Measurements from ENCODE around the gene BAD.

The BAD gene

GRCh38 chr11:64235437-64236161, 48.9 kb downstream of the BAD start:
- TF ChIP-seq FOXP2 (optimal IDR thresholded peaks at IDR 0.05; ENCODE audit: borderline replicate concordance, extremely low read depth, extremely low read length, insufficient read depth), result no peak
- TF ChIP-seq POLR2AphosphoS5 (IDR thresholded peaks at IDR 0.05; ENCODE audit: low read depth, low read length), result no peak

DNA sequence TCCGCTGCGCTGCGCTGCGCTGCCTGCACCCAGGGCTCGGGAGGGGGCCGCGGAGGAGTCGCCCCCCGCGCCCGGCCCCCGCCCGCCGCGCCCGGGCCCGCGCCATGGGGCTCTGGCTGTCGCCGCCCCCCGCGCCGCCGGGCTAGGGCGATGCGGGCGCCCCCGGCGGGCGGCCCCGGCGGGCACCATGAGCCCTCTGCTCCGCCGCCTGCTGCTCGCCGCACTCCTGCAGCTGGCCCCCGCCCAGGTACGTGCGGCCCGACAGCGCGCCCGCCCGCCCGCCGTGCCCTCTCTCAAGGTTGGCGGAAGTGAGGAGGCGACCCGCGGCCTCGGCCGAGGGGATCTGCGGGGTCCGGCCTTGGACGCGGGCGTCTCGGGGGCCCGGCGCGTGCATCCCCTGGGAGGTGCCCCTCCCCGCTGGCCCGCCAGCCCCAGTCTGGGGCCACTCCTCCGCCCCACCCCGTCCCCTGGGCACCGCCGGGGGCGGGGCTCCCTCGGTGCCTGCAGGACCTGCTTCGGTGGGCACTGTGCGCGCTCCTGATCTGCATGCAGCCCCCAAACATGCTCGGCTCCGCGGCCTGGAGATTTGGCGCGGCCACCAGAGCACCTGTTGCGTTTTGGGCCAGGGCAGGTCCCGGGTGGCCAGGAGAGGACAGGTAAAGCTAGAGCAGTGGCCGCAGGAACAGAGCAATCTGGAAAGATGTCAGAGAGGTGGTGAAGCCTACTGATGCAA, 49.7 kb downstream of the BAD start:
- TF ChIP-seq, protein P1, sequence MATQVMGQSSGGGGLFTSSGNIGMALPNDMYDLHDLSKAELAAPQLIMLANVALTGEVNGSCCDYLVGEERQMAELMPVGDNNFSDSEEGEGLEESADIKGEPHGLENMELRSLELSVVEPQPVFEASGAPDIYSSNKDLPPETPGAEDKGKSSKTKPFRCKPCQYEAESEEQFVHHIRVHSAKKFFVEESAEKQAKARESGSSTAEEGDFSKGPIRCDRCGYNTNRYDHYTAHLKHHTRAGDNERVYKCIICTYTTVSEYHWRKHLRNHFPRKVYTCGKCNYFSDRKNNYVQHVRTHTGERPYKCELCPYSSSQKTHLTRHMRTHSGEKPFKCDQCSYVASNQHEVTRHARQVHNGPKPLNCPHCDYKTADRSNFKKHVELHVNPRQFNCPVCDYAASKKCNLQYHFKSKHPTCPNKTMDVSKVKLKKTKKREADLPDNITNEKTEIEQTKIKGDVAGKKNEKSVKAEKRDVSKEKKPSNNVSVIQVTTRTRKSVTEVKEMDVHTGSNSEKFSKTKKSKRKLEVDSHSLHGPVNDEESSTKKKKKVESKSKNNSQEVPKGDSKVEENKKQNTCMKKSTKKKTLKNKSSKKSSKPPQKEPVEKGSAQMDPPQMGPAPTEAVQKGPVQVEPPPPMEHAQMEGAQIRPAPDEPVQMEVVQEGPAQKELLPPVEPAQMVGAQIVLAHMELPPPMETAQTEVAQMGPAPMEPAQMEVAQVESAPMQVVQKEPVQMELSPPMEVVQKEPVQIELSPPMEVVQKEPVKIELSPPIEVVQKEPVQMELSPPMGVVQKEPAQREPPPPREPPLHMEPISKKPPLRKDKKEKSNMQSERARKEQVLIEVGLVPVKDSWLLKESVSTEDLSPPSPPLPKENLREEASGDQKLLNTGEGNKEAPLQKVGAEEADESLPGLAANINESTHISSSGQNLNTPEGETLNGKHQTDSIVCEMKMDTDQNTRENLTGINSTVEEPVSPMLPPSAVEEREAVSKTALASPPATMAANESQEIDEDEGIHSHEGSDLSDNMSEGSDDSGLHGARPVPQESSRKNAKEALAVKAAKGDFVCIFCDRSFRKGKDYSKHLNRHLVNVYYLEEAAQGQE (IDR thresholded peaks at IDR 0.05; ENCODE audit: insufficient read depth in 1 of 2, low read depth in 2 of 2, low read length in 2 of 2), result no peak
- TF ChIP-seq FOXP2 (optimal IDR thresholded peaks at IDR 0.05; ENCODE audit: borderline replicate concordance, extremely low read depth, extremely low read length, insufficient read depth) (no peak), TAF1 (IDR thresholded peaks at IDR 0.05; ENCODE audit: borderline replicate concordance, insufficient read depth, low read length) (no peak), POLR2AphosphoS5 (IDR thresholded peaks at IDR 0.05; ENCODE audit: low read depth, low read length) (no peak), SIN3A (IDR thresholded peaks at IDR 0.05; ENCODE audit: borderline replicate concordance, insufficient read depth, low read length) (peak; percentile 19; the same call in 1 of the 2 replicates)

- TF ChIP-seq SIN3A (IDR thresholded peaks at IDR 0.05; ENCODE audit: borderline replicate concordance, insufficient read depth, low read length) (no peak), FOXP2 (optimal IDR thresholded peaks at IDR 0.05; ENCODE audit: borderline replicate concordance, extremely low read depth, extremely low read length, insufficient read depth) (no peak)
Observed at GRCh38 chr11:64233913-64234586, 50.4 kb downstream of the BAD start, which contains the start of gene VEGFB. Gene VEGFB (plus strand): TSS chr11:64234584. CDS start chr11:64234834, 250 bp downstream.

- TF ChIP-seq, protein P1 (IDR thresholded peaks at IDR 0.05; ENCODE audit: insufficient read depth in 1 of 2, low read depth in 2 of 2, low read length in 2 of 2), result no peak
- TF ChIP-seq FOXP2 (optimal IDR thresholded peaks at IDR 0.05; ENCODE audit: borderline replicate concordance, extremely low read depth, extremely low read length, insufficient read depth) (no peak), SIN3A (IDR thresholded peaks at IDR 0.05; ENCODE audit: borderline replicate concordance, insufficient read depth, low read length) (no peak), TAF1 (IDR thresholded peaks at IDR 0.05; ENCODE audit: borderline replicate concordance, insufficient read depth, low read length) (no peak), POLR2AphosphoS5 (IDR thresholded peaks at IDR 0.05; ENCODE audit: low read depth, low read length) (no peak)
Observed at GRCh38 chr11:64232967-64233315, 51.5 kb downstream of the BAD start.

GRCh38 chr11:64232182-64232966, 52.1 kb downstream of the BAD start:
- TF ChIP-seq POLR2AphosphoS5 (IDR thresholded peaks at IDR 0.05; ENCODE audit: low read depth, low read length) (no peak), SIN3A (IDR thresholded peaks at IDR 0.05; ENCODE audit: borderline replicate concordance, insufficient read depth, low read length) (no peak), TAF1 (IDR thresholded peaks at IDR 0.05; ENCODE audit: borderline replicate concordance, insufficient read depth, low read length) (no peak), FOXP2 (optimal IDR thresholded peaks at IDR 0.05; ENCODE audit: borderline replicate concordance, extremely low read depth, extremely low read length, insufficient read depth) (no peak)
- TF ChIP-seq, protein P1 (IDR thresholded peaks at IDR 0.05; ENCODE audit: insufficient read depth in 1 of 2, low read depth in 2 of 2, low read length in 2 of 2), result no peak

All from PFSK-1 (cell line).